22Rv1 (cell line): ENCODE data around the gene MRPL46.

Experiments used
- H3K27ac ChIP-seq: fragments of 450-650 bp; 2 replicates; pipeline ENCODE4 v1.5.1; 2017
- CTCF ChIP-seq: fragments of 450-650 bp; IDR thresholded peaks from 2 replicates; pipeline ENCODE4 v1.5.1; 2017; ENCODE audit warnings: mild to moderate bottlenecking
- ZFX ChIP-seq: fragments of 450-650 bp; IDR thresholded peaks from 2 replicates; pipeline ENCODE4 v1.6.1; 2017; ENCODE audit warnings: antibody characterized with exemption, borderline replicate concordance

MRPL46 gene

GRCh38 chr15:88490036-88490435 lies 22.8 kb upstream of the MRPL46 start:
- TF ChIP-seq CTCF = no peak
- no peak overlapping the region for H3K27ac ChIP-seq

- TF ChIP-seq ZFX = no peak
- TF ChIP-seq CTCF = no peak
- no peak overlapping the region for H3K27ac ChIP-seq
These were observed 22.1 kb upstream of the MRPL46 start for GRCh38 chr15:88489321-88489720.

- no peak overlapping the region for H3K27ac ChIP-seq
- TF ChIP-seq CTCF (no peak), ZFX (no peak)
These were observed 20.8 kb upstream of the MRPL46 start for GRCh38 chr15:88487796-88488523.

- no peak overlapping the region for H3K27ac ChIP-seq
- no peak for TF ChIP-seq CTCF
- TF ChIP-seq ZFX = no peak
These were observed 20.1 kb upstream of the MRPL46 start for GRCh38 chr15:88487178-88487795.

GRCh38 chr15:88484682-88485331 lies 17.6 kb upstream of the MRPL46 start:
- TF ChIP-seq ZFX = no peak
- no peak for TF ChIP-seq CTCF
- no peak overlapping the region for H3K27ac ChIP-seq

- H3K27ac ChIP-seq = no peak overlapping the region
- TF ChIP-seq CTCF = no peak
- no peak for TF ChIP-seq ZFX
These were observed 15.1 kb upstream of the MRPL46 start for GRCh38 chr15:88482263-88482662.

GRCh38 chr15:88480981-88481380 lies 13.8 kb upstream of the MRPL46 start:
- TF ChIP-seq CTCF (no peak), ZFX (no peak)
- H3K27ac ChIP-seq = no peak overlapping the region
